ENCODE results near the gene SIGLEC7.
A peak's percentile ranks its signal among the peaks of the same experiment; 100 is the strongest.

SIGLEC7 gene

GRCh38 chr19:51103926-51104341 lies 38.2 kb upstream of the SIGLEC7 start:
- Histone ChIP-seq H2AFZ (ENCODE audit: low read depth, low read length) (no peak overlapping the region), H3K23ac (ENCODE audit: low read length in 2 of 2) (no peak overlapping the region), H4K8ac (ENCODE audit: low read length) (no peak overlapping the region), H3K36me3 (ENCODE audit: control insufficient read depth in 1 of 2, insufficient read depth in 2 of 2, low read depth in 1 of 2, low read length in 2 of 2) (peaks cover 38 to 56% of the 10 kb centered on the region in 2 experiments), H3K9ac (ENCODE audit: low read length) (no peak overlapping the region), H3K27me3 (ENCODE audit: control insufficient read depth in 1 of 2, insufficient read depth in 1 of 2, low read length in 2 of 2) (no peaks in the 10 kb centered on the region), H2AK5ac (ENCODE audit: low read length, severe bottlenecking) (no peak overlapping the region), H3K9me3 (ENCODE audit: control insufficient read depth, low read length) (no peaks in the 10 kb centered on the region), H3K4me1 (ENCODE audit: control insufficient read depth, insufficient read depth, low read depth, low read length) (peaks cover 9% of the 10 kb centered on the region), H3K14ac (ENCODE audit: low read length in 2 of 2) (no peak overlapping the region), H3K18ac (ENCODE audit: low read depth in 1 of 2, low read length in 2 of 2) (peak overlapping the region in 1 of 2 experiments; percentile 15), H3K79me1 (replicated peaks; ENCODE audit: low read length, poor library complexity, severe bottlenecking) (peaks cover 43% of the 10 kb centered on the region), H3K4ac (ENCODE audit: low read depth in 1 of 2, low read length in 2 of 2) (no peak overlapping the region), H3K4me3 (ENCODE audit: insufficient read depth in 1 of 2, low read depth in 1 of 2, low read length in 2 of 2) (peak overlapping the region in 1 of 2 experiments; percentile 26), H2BK12ac (ENCODE audit: low read length in 2 of 2) (peak overlapping the region in 1 of 2 experiments; percentile 35), H2BK5ac (ENCODE audit: low read depth, low read length, poor library complexity, severe bottlenecking) (no peak overlapping the region), H2BK120ac (ENCODE audit: low read depth, low read length) (no peak overlapping the region), H4K91ac (ENCODE audit: low read length) (peak overlapping the region; percentile 41), H3K27ac (ENCODE audit: low read length, poor library complexity, severe bottlenecking) (no peak overlapping the region), H2BK15ac (ENCODE audit: low read depth, poor library complexity, severe bottlenecking) (peak overlapping the region; percentile 12), H3K4me2 (ENCODE audit: low read length, poor library complexity, severe bottlenecking) (no peak overlapping the region)
- DNase-seq: no peak
- 92% methylated on average over 49 of the region's 49 CpGs for WGBS

- Histone ChIP-seq H3K4me2 (ENCODE audit: low read length, poor library complexity, severe bottlenecking) (peak overlapping the region; percentile 89), H3K23ac (ENCODE audit: low read length in 2 of 2) (peak overlapping the region in 1 of 2 experiments; percentile 34), H3K27me3 (ENCODE audit: control insufficient read depth in 1 of 2, insufficient read depth in 1 of 2, low read length in 2 of 2) (peaks cover 4 to 19% of the 10 kb centered on the region in 2 experiments), H3K18ac (ENCODE audit: low read depth in 1 of 2, low read length in 2 of 2) (peak overlapping the region; percentile 38 to 88), H3K9me3 (ENCODE audit: control insufficient read depth, low read length) (no peaks in the 10 kb centered on the region), H3K79me1 (replicated peaks; ENCODE audit: low read length, poor library complexity, severe bottlenecking) (peaks cover 31% of the 10 kb centered on the region), H3K4ac (ENCODE audit: low read depth in 1 of 2, low read length in 2 of 2) (peak overlapping the region in 1 of 2 experiments; percentile 81), H4K8ac (ENCODE audit: low read length) (peak overlapping the region; percentile 29), H4K91ac (ENCODE audit: low read length) (peak overlapping the region; percentile 45), H2AK5ac (ENCODE audit: low read length, severe bottlenecking) (peak overlapping the region; percentile 19), H3K4me1 (ENCODE audit: control insufficient read depth, insufficient read depth, low read depth, low read length) (peaks cover 11% of the 10 kb centered on the region), H2AFZ (ENCODE audit: low read depth, low read length) (peak overlapping the region; percentile 75), H3K4me3 (ENCODE audit: insufficient read depth in 1 of 2, low read depth in 1 of 2, low read length in 2 of 2) (peak overlapping the region; percentile 66 to 91), H3K27ac (ENCODE audit: low read length, poor library complexity, severe bottlenecking) (peak overlapping the region; percentile 53), H2BK120ac (ENCODE audit: low read depth, low read length) (no peak overlapping the region), H3K9ac (ENCODE audit: low read length) (peak overlapping the region; percentile 90), H3K36me3 (ENCODE audit: control insufficient read depth in 1 of 2, insufficient read depth in 2 of 2, low read depth in 1 of 2, low read length in 2 of 2) (peaks cover 19 to 26% of the 10 kb centered on the region in 2 experiments), H3K14ac (ENCODE audit: low read length in 2 of 2) (peak overlapping the region in 1 of 2 experiments; percentile 9), H2BK12ac (ENCODE audit: low read length in 2 of 2) (no peak overlapping the region), H2BK5ac (ENCODE audit: low read depth, low read length, poor library complexity, severe bottlenecking) (no peak overlapping the region), H2BK15ac (ENCODE audit: low read depth, poor library complexity, severe bottlenecking) (peak overlapping the region; percentile 65)
- DNase-seq: no peak
- 32% methylated on average over 18 of the region's 18 CpGs for WGBS
These were observed 34.6 kb upstream of the SIGLEC7 start for GRCh38 chr19:51107406-51108065.

GRCh38 chr19:51108066-51108804 lies 33.9 kb upstream of the SIGLEC7 start, which contains the start of gene CTU1:
TSS of gene CTU1 (minus strand) at chr19:51108409. CDS start at chr19:51104569, 3,840 bp downstream.
- H2BK12ac ChIP-seq (ENCODE audit: low read length in 2 of 2): no peak within 1 kb of the TSS
- peak within 1 kb of the TSS; percentile 75 for H2AFZ ChIP-seq (ENCODE audit: low read depth, low read length)
- peak within 1 kb of the TSS; percentile 90 for H3K9ac ChIP-seq (ENCODE audit: low read length)
- H3K27me3 ChIP-seq (ENCODE audit: control insufficient read depth in 1 of 2, insufficient read depth in 1 of 2, low read length in 2 of 2): peaks cover 4 to 26% of the 10 kb centered on the region in 2 experiments
- H3K36me3 ChIP-seq (ENCODE audit: control insufficient read depth in 1 of 2, insufficient read depth in 2 of 2, low read depth in 1 of 2, low read length in 2 of 2): peaks cover 16 to 19% of the 10 kb centered on the region in 2 experiments
- peak within 1 kb of the TSS in 1 of 2 experiments; percentile 9 for H3K14ac ChIP-seq (ENCODE audit: low read length in 2 of 2)
- peak within 1 kb of the TSS; percentile 89 for H3K4me2 ChIP-seq (ENCODE audit: low read length, poor library complexity, severe bottlenecking)
- H2AK5ac ChIP-seq (ENCODE audit: low read length, severe bottlenecking): peak within 1 kb of the TSS; percentile 19
- H3K4me3 ChIP-seq (ENCODE audit: insufficient read depth in 1 of 2, low read depth in 1 of 2, low read length in 2 of 2): peak within 1 kb of the TSS; percentile 66 to 91
- peak; percentile 99 for DNase-seq
- H3K23ac ChIP-seq (ENCODE audit: low read length in 2 of 2): peak within 1 kb of the TSS in 1 of 2 experiments; percentile 34
- H3K9me3 ChIP-seq (ENCODE audit: control insufficient read depth, low read length): no peaks in the 10 kb centered on the region
- H2BK5ac ChIP-seq (ENCODE audit: low read depth, low read length, poor library complexity, severe bottlenecking): no peak within 1 kb of the TSS
- under 1% methylated on average over 37 of the region's 43 CpGs for WGBS
- H4K91ac ChIP-seq (ENCODE audit: low read length): peak within 1 kb of the TSS; percentile 45
- H3K4me1 ChIP-seq (ENCODE audit: control insufficient read depth, insufficient read depth, low read depth, low read length): peaks cover 11% of the 10 kb centered on the region
- peak within 1 kb of the TSS; percentile 53 for H3K27ac ChIP-seq (ENCODE audit: low read length, poor library complexity, severe bottlenecking)
- peak within 1 kb of the TSS; percentile 64 to 88 for H3K18ac ChIP-seq (ENCODE audit: low read depth in 1 of 2, low read length in 2 of 2)
- peak within 1 kb of the TSS in 1 of 2 experiments; percentile 81 for H3K4ac ChIP-seq (ENCODE audit: low read depth in 1 of 2, low read length in 2 of 2)
- peak within 1 kb of the TSS; percentile 64 for H4K8ac ChIP-seq (ENCODE audit: low read length)
- H3K79me1 ChIP-seq (replicated peaks; ENCODE audit: low read length, poor library complexity, severe bottlenecking): peaks cover 31% of the 10 kb centered on the region
- no peak within 1 kb of the TSS for H2BK120ac ChIP-seq (ENCODE audit: low read depth, low read length)
- H2BK15ac ChIP-seq (ENCODE audit: low read depth, poor library complexity, severe bottlenecking): peak within 1 kb of the TSS; percentile 65

GRCh38 chr19:51108805-51109146 lies 33.3 kb upstream of the SIGLEC7 start:
- DNase-seq: no peak
- Histone ChIP-seq H3K79me1 (replicated peaks; ENCODE audit: low read length, poor library complexity, severe bottlenecking) (peaks cover 29% of the 10 kb centered on the region), H3K9me3 (ENCODE audit: control insufficient read depth, low read length) (no peaks in the 10 kb centered on the region), H3K27ac (ENCODE audit: low read length, poor library complexity, severe bottlenecking) (no peak overlapping the region), H2BK12ac (ENCODE audit: low read length in 2 of 2) (no peak overlapping the region), H3K4me2 (ENCODE audit: low read length, poor library complexity, severe bottlenecking) (peak overlapping the region; percentile 86), H3K18ac (ENCODE audit: low read depth in 1 of 2, low read length in 2 of 2) (peak overlapping the region in 1 of 2 experiments; percentile 13), H3K9ac (ENCODE audit: low read length) (peak overlapping the region; percentile 90), H2BK120ac (ENCODE audit: low read depth, low read length) (no peak overlapping the region), H3K27me3 (ENCODE audit: control insufficient read depth in 1 of 2, insufficient read depth in 1 of 2, low read length in 2 of 2) (peaks cover 4 to 31% of the 10 kb centered on the region in 2 experiments), H2BK5ac (ENCODE audit: low read depth, low read length, poor library complexity, severe bottlenecking) (no peak overlapping the region), H3K23ac (ENCODE audit: low read length in 2 of 2) (no peak overlapping the region), H3K4me3 (ENCODE audit: insufficient read depth in 1 of 2, low read depth in 1 of 2, low read length in 2 of 2) (peak overlapping the region; percentile 55 to 91), H3K4ac (ENCODE audit: low read depth in 1 of 2, low read length in 2 of 2) (no peak overlapping the region), H4K8ac (ENCODE audit: low read length) (peak overlapping the region; percentile 64), H2AFZ (ENCODE audit: low read depth, low read length) (no peak overlapping the region), H2AK5ac (ENCODE audit: low read length, severe bottlenecking) (no peak overlapping the region), H2BK15ac (ENCODE audit: low read depth, poor library complexity, severe bottlenecking) (peak overlapping the region; percentile 4), H3K36me3 (ENCODE audit: control insufficient read depth in 1 of 2, insufficient read depth in 2 of 2, low read depth in 1 of 2, low read length in 2 of 2) (peaks cover 14% of the 10 kb centered on the region in 2 experiments), H4K91ac (ENCODE audit: low read length) (no peak overlapping the region), H3K14ac (ENCODE audit: low read length in 2 of 2) (no peak overlapping the region), H3K4me1 (ENCODE audit: control insufficient read depth, insufficient read depth, low read depth, low read length) (peaks cover 11% of the 10 kb centered on the region)
- WGBS: 31% methylated on average over 15 of the region's 15 CpGs
